ENCODE measurements around the gene WFDC5.

- TF ChIP-seq POLR2A (IDR thresholded peaks at IDR 0.05) (no peak), CTCF (IDR thresholded peaks at IDR 0.05) (no peak), POLR2AphosphoS5 (IDR thresholded peaks at IDR 0.05) (no peak), EP300 (IDR thresholded peaks at IDR 0.05) (no peak)
Measured at GRCh38 chr20:45140836-45141235, 25.9 kb upstream of the WFDC5 start.
